Hepatocyte (in vitro differentiated cells): ENCODE measurements around the gene AFF2. TPM values are rescaled to one million over a fixed set of nuclear protein-coding genes. Genes with fewer than 3 reads are reported as not detected.

ENCODE experiments used
- DNase-seq: peaks from one replicate; pipeline ENCODE4 v3.0.0-alpha.2; 2016; ENCODE audit warnings: low spot score
- H2AFZ ChIP-seq: fragments of 200-600 bp; sonication (generic); 2 replicates; pipeline ENCODE4 v1.6.0; 2016; ENCODE audit warnings: antibody characterized with exemption, mild to moderate bottlenecking
- H3K27ac ChIP-seq: fragments of 200-600 bp; sonication (generic); 2 replicates; pipeline ENCODE4 v1.5.1; 2016; ENCODE audit warnings: mild to moderate bottlenecking
- H3K27me3 ChIP-seq: fragments of 200-600 bp; sonication (generic); 2 replicates; pipeline ENCODE4 v1.6.1; 2016
- H3K36me3 ChIP-seq: fragments of 200-600 bp; sonication (generic); replicated peaks from 2 replicates; pipeline ENCODE4 v1.5.1; 2016; ENCODE audit warnings: low read depth; ENCODE audit not compliant: insufficient read depth
- H3K4me1 ChIP-seq: fragments of 200-600 bp; sonication (generic); 2 replicates; pipeline ENCODE4 v1.5.1; 2016; ENCODE audit warnings: mild to moderate bottlenecking, moderate library complexity; ENCODE audit not compliant: insufficient read depth
- H3K4me2 ChIP-seq: fragments of 200-600 bp; sonication (generic); 2 replicates; pipeline ENCODE4 v1.6.0; 2016
- H3K4me3 ChIP-seq: fragments of 200-600 bp; sonication (generic); 2 replicates; pipeline ENCODE4 v1.5.1; 2016; ENCODE audit warnings: mild to moderate bottlenecking
- H3K79me2 ChIP-seq: fragments of 200-600 bp; sonication (generic); 2 replicates; pipeline ENCODE4 v1.6.0; 2017; ENCODE audit warnings: mild to moderate bottlenecking
- H3K9me2 ChIP-seq: fragments of 200-600 bp; sonication (generic); replicated peaks from 2 replicates; pipeline ENCODE4 v1.6.0; 2017; ENCODE audit warnings: mild to moderate bottlenecking; ENCODE audit not compliant: insufficient read depth
- H3K9me3 ChIP-seq: fragments of 200-600 bp; sonication (generic); 2 replicates; pipeline ENCODE4 v1.5.1; 2016; ENCODE audit warnings: low read depth, mild to moderate bottlenecking
- H4K20me1 ChIP-seq: fragments of 200-600 bp; sonication (generic); 2 replicates; pipeline ENCODE4 v1.6.0; 2016; ENCODE audit warnings: mild to moderate bottlenecking; ENCODE audit not compliant: insufficient read depth, poor library complexity, severe bottlenecking
- CTCF ChIP-seq: fragments of 200-600 bp; sonication (generic); IDR thresholded peaks from 2 replicates; pipeline ENCODE4 v1.5.1; 2016; ENCODE audit warnings: antibody characterized with exemption, mild to moderate bottlenecking; ENCODE audit not compliant: poor library complexity
- EZH2 ChIP-seq: fragments of 200-600 bp; sonication (generic); IDR thresholded peaks from 2 replicates; pipeline ENCODE4 v1.6.1; 2016; ENCODE audit warnings: antibody characterized with exemption, mild to moderate bottlenecking, borderline replicate concordance
- EZH2phosphoT487 ChIP-seq: fragments of 200-600 bp; sonication (generic); IDR thresholded peaks from one replicate; pipeline ENCODE4 v1.6.1; 2018; ENCODE audit warnings: antibody characterized with exemption, mild to moderate bottlenecking, low read depth, moderate library complexity; ENCODE audit not compliant: unreplicated experiment, severe bottlenecking
- WGBS: methylation state at CpG from one replicate; pipeline ENCODE4 v1.1.6; 2016; ENCODE audit warnings: low lambda C conversion rate; ENCODE audit errors: missing lambda C conversion rate; 5-methylcytosine and 5-hydroxymethylcytosine counted together
- polyA plus RNA-seq: library from polyadenylated mRNA; unstranded; fragments of >200 nt; fragmentation: Nextera tagmentation; extraction: Ambion mirVana; gene quantifications from 2 replicates; pipeline ENCODE4 v1.2.1, GENCODE V29; 2016
- total RNA-seq: library from RNA; depleted of rRNA; stranded (reverse); fragments of >200 nt; gene quantifications from 2 replicates; pipeline ENCODE4 v1.2.3, GENCODE V29; 2014

AFF2 gene
- total and polyA plus RNA-seq, 2 experiments from 2014 or later: 2.1 to 6.5 TPM

GRCh38 chrX:148659481-148659880, 159.1 kb downstream of the AFF2 start:
- Histone ChIP-seq H3K79me2 (no peaks in the 10 kb centered on the region), H3K4me2 (no peak overlapping the region), H4K20me1 (no peaks in the 10 kb centered on the region), H3K36me3 (peaks cover 4% of the 10 kb centered on the region), H3K27me3 (no peaks in the 10 kb centered on the region), H3K4me1 (no peaks in the 10 kb centered on the region), H3K9me2 (no peaks in the 10 kb centered on the region), H3K4me3 (no peak overlapping the region), H2AFZ (no peak overlapping the region), H3K27ac (no peak overlapping the region), H3K9me3 (no peaks in the 10 kb centered on the region)
- no peak for TF ChIP-seq CTCF
- no peak for TF ChIP-seq EZH2
- no peak for TF ChIP-seq EZH2phosphoT487
- no peak for DNase-seq

GRCh38 chrX:148661035-148661434, 160.6 kb downstream of the AFF2 start:
- Histone ChIP-seq H3K36me3 (peaks cover 4% of the 10 kb centered on the region), H3K27ac (no peak overlapping the region), H3K4me3 (no peak overlapping the region), H3K4me2 (no peak overlapping the region), H3K27me3 (no peaks in the 10 kb centered on the region), H3K9me3 (no peaks in the 10 kb centered on the region), H2AFZ (no peak overlapping the region), H3K4me1 (no peaks in the 10 kb centered on the region), H4K20me1 (no peaks in the 10 kb centered on the region), H3K79me2 (no peaks in the 10 kb centered on the region), H3K9me2 (no peaks in the 10 kb centered on the region)
- no peak for DNase-seq
- TF ChIP-seq EZH2: no peak
- TF ChIP-seq CTCF: no peak
- no peak for TF ChIP-seq EZH2phosphoT487

- 50% methylated on average over 1 of the region's 1 CpG for WGBS
- Histone ChIP-seq H3K27ac (no peak overlapping the region), H3K27me3 (no peaks in the 10 kb centered on the region), H3K4me3 (no peak overlapping the region), H3K36me3 (peaks cover 4% of the 10 kb centered on the region), H3K79me2 (no peaks in the 10 kb centered on the region), H4K20me1 (no peaks in the 10 kb centered on the region), H3K4me2 (no peak overlapping the region), H3K9me3 (no peaks in the 10 kb centered on the region), H3K9me2 (no peaks in the 10 kb centered on the region), H3K4me1 (no peaks in the 10 kb centered on the region), H2AFZ (no peak overlapping the region)
- DNase-seq: no peak
- TF ChIP-seq EZH2: no peak
- no peak for TF ChIP-seq CTCF
- TF ChIP-seq EZH2phosphoT487: no peak
Observed at GRCh38 chrX:148662014-148662413, 161.6 kb downstream of the AFF2 start.

- H3K27ac ChIP-seq: no peak overlapping the region
- no peaks in the 10 kb centered on the region for H4K20me1 ChIP-seq
- H3K9me2 ChIP-seq: no peaks in the 10 kb centered on the region
- no peaks in the 10 kb centered on the region for H3K79me2 ChIP-seq
- no peaks in the 10 kb centered on the region for H3K27me3 ChIP-seq
- H3K4me2 ChIP-seq: no peak overlapping the region
- H2AFZ ChIP-seq: no peak overlapping the region
- 95% methylated on average over 1 of the region's 1 CpG for WGBS
- TF ChIP-seq EZH2: no peak
- TF ChIP-seq EZH2phosphoT487: no peak
- TF ChIP-seq CTCF: no peak
- DNase-seq: no peak
- H3K4me1 ChIP-seq: no peaks in the 10 kb centered on the region
- H3K4me3 ChIP-seq: no peak overlapping the region
- H3K9me3 ChIP-seq: no peaks in the 10 kb centered on the region
- peaks cover 4% of the 10 kb centered on the region for H3K36me3 ChIP-seq
Observed at GRCh38 chrX:148664171-148664570, 163.8 kb downstream of the AFF2 start.
